K562 (cell line): ENCODE measurements around the gene ACOD1. TPM values are rescaled to one million over a fixed set of nuclear protein-coding genes. Genes with fewer than 3 reads are reported as not detected.

Experiments
- ATAC-seq: fragments of 200-7000 bp; cut with Tn5 transposase; 3 replicates; pipeline ENCODE4 v1.9.1; 2020; ENCODE audit warnings: moderate library complexity
- BruUV-seq: library from RNA; stranded (reverse); fragments of 400-500 nt; replicated peaks from 2 replicates; lab custom pipeline; 2021; lab: Mats Ljungman, UMichigan
- CTCF ChIA-PET: fragments of 300-600 bp; formaldehyde crosslinking; extraction: SDS; loops from one replicate; lab custom pipeline; 2021; ENCODE audit warnings: low intra/inter-chr PET ratio; lab: Yijun Ruan, JAX
- POLR2A ChIA-PET: fragments of 300-600, 350-650 bp; sonication (Branson Sonifier 250); formaldehyde crosslinking; extraction: SDS; loops from one replicate; lab custom pipeline; 2021; ENCODE audit warnings: antibody characterized with exemption, inconsistent platforms; lab: Yijun Ruan, JAX
- DNase-seq, 4 experiments: peaks; one replicate each; pipeline versions ENCODE4 v3.0.0 to v3.0.0-alpha.2; 2011 to 2018; ENCODE audit warnings: low spot score in 3 of 4, mixed read lengths in 3 of 4; ENCODE audit errors: extremely low read depth in 1 of 4
- FAIRE-seq: peaks from 2 replicates; lab custom pipeline; 2011; peaks lifted over from hg19 to GRCh38; lab: Jason Lieb, UNC
- H2AFZ ChIP-seq: 2 replicates; pipeline ENCODE4 v1.6.0; 2011; ENCODE audit warnings: low read depth, low read length, control low read depth, inconsistent platforms
- H3K27ac ChIP-seq: fragments of 200-600 bp; 3 replicates; pipeline ENCODE4 v1.8.0; 2011; ENCODE audit warnings: low read depth, mild to moderate bottlenecking, control low read depth, inconsistent platforms, low read length, moderate library complexity, mixed read lengths; ENCODE audit errors: extremely low read depth
- H3K27me3 ChIP-seq, 2 experiments: fragments of 300-600 bp in 1 of 2; 2 replicates in 1 of 2; 3 replicates in 1 of 2; pipeline versions ENCODE4 v1.6.0 to v1.8.0; 2011; ENCODE audit warnings: inconsistent platforms in 2 of 2, low read length in 2 of 2, mild to moderate bottlenecking in 1 of 2, mixed read lengths in 1 of 2, moderate library complexity in 1 of 2; ENCODE audit not compliant: control insufficient read depth in 2 of 2, insufficient read depth in 2 of 2
- H3K36me3 ChIP-seq: fragments of 300-600 bp; 3 replicates; pipeline ENCODE4 v1.8.0; 2011; ENCODE audit warnings: mild to moderate bottlenecking, low read length, inconsistent platforms; ENCODE audit not compliant: control insufficient read depth, insufficient read depth
- H3K4me1 ChIP-seq, 2 experiments: fragments of 200-600 bp in 1 of 2; replicated peaks in 1 of 2; 2 replicates in 1 of 2; 3 replicates in 1 of 2; pipeline versions ENCODE4 v1.5.1 to v1.8.0; 2011; ENCODE audit warnings: inconsistent platforms in 2 of 2, low read length in 2 of 2, mild to moderate bottlenecking in 1 of 2, mixed read lengths in 1 of 2, moderate library complexity in 1 of 2; ENCODE audit not compliant: control insufficient read depth in 2 of 2, insufficient read depth in 2 of 2
- H3K4me2 ChIP-seq: 2 replicates; pipeline ENCODE4 v1.6.1; 2011; ENCODE audit warnings: low read length, control low read depth, inconsistent platforms, mixed read lengths; ENCODE audit not compliant: insufficient read depth
- H3K4me3 ChIP-seq: fragments of 200-600 bp; sonication (generic), shearing (Covaris generic); 2 replicates; pipeline ENCODE4 v1.5.1; 2016; ENCODE audit warnings: control low read depth, inconsistent platforms
- H3K79me2 ChIP-seq: fragments of 200-600 bp; 3 replicates; pipeline ENCODE4 v1.8.0; 2011; ENCODE audit warnings: low read length, inconsistent platforms; ENCODE audit not compliant: control insufficient read depth, insufficient read depth
- H3K9ac ChIP-seq, 2 experiments: 2 replicates each; pipeline versions ENCODE4 v1.6.0 to v1.6.1; 2011; ENCODE audit warnings: low read depth in 2 of 2, low read length in 2 of 2, control low read depth in 1 of 2, inconsistent platforms in 1 of 2, mild to moderate bottlenecking in 1 of 2, mixed read lengths in 1 of 2; ENCODE audit not compliant: insufficient read depth in 1 of 2
- H3K9me1 ChIP-seq: one replicate; pipeline ENCODE4 v1.6.0; 2011; ENCODE audit warnings: inconsistent platforms, mild to moderate bottlenecking, low read length, moderate library complexity; ENCODE audit not compliant: control insufficient read depth, insufficient read depth
- H3K9me3 ChIP-seq: replicated peaks from 2 replicates; pipeline ENCODE4 v1.5.1; 2011; ENCODE audit warnings: low read depth, low read length, inconsistent platforms; ENCODE audit not compliant: control insufficient read depth, insufficient read depth
- H4K20me1 ChIP-seq: replicated peaks from 2 replicates; pipeline ENCODE4 v1.6.1; 2011; ENCODE audit warnings: low read length, inconsistent platforms, mixed read lengths; ENCODE audit not compliant: control insufficient read depth, insufficient read depth
- CBFA2T2 ChIP-seq: fragments of 450-650 bp; conservative IDR thresholded peaks from 2 replicates; pipeline ENCODE4 v1.6.1; 2017; ENCODE audit warnings: mild to moderate bottlenecking
- CEBPB ChIP-seq: fragments of 450-650 bp; IDR thresholded peaks from 2 replicates; pipeline ENCODE4 v1.6.1; 2016; ENCODE audit warnings: missing genetic modification characterization, missing compliant biosample characterization
- E2F6 ChIP-seq, 2 experiments: IDR thresholded peaks; 2 replicates each; pipeline ENCODE4 v1.6.1; 2011; ENCODE audit warnings: borderline replicate concordance in 1 of 2, control low read depth in 1 of 2, low read depth in 1 of 2, low read length in 1 of 2, mild to moderate bottlenecking in 1 of 2, mixed read lengths in 1 of 2, moderate library complexity in 1 of 2; ENCODE audit not compliant: insufficient read depth in 1 of 2, insufficient read length in 1 of 2, poor library complexity in 1 of 2, severe bottlenecking in 1 of 2; ENCODE audit errors: extremely low read depth in 1 of 2
- ETV5 ChIP-seq: sonication (generic); formaldehyde crosslinking; IDR thresholded peaks from 2 replicates; pipeline ENCODE4 v1.4.0; 2020; ENCODE audit warnings: low read depth, mild to moderate bottlenecking, missing genetic modification reagents
- HDAC3 ChIP-seq: fragments of 450-650 bp; IDR thresholded peaks from 2 replicates; pipeline ENCODE4 v1.6.1; 2018; ENCODE audit warnings: borderline replicate concordance, mild to moderate bottlenecking, moderate library complexity; ENCODE audit not compliant: partially characterized antibody
- HDGF ChIP-seq: fragments of 450-650 bp; IDR thresholded peaks from 2 replicates; pipeline ENCODE4 v1.6.1; 2016
- JUND ChIP-seq, 2 experiments: IDR thresholded peaks; 2 replicates in 1 of 2; 3 replicates in 1 of 2; pipeline ENCODE4 v1.6.1; 2011; ENCODE audit warnings: borderline replicate concordance in 2 of 2, low read depth in 2 of 2, low read length in 2 of 2, improper control_type of control experiment in 1 of 2, missing biosample characterization in 1 of 2, missing genetic modification characterization in 1 of 2, missing genetic modification reagents in 1 of 2
- KAT8 ChIP-seq: fragments of 450-650 bp; IDR thresholded peaks from 2 replicates; pipeline ENCODE4 v1.6.1; 2016; ENCODE audit warnings: low read depth, mild to moderate bottlenecking
- KDM1A ChIP-seq, 2 experiments: fragments of 450-650 bp; IDR thresholded peaks; 2 replicates each; pipeline ENCODE4 v1.6.1; 2016; ENCODE audit warnings: mild to moderate bottlenecking in 2 of 2
- NFE2 ChIP-seq: IDR thresholded peaks from 2 replicates; pipeline ENCODE4 v1.6.1; 2014; ENCODE audit warnings: antibody characterized with exemption, low read depth
- NR2F6 ChIP-seq: fragments of 450-650 bp; formaldehyde crosslinking; IDR thresholded peaks from 2 replicates; pipeline ENCODE4 v1.4.0; 2020; ENCODE audit warnings: mild to moderate bottlenecking
- NUFIP1 ChIP-seq: fragments of 450-650 bp; IDR thresholded peaks from 2 replicates; pipeline ENCODE4 v1.6.1; 2018; ENCODE audit not compliant: partially characterized antibody
- RAD51 ChIP-seq: fragments of 450-650 bp; IDR thresholded peaks from 2 replicates; pipeline ENCODE4 v1.7.1; 2016; ENCODE audit warnings: low read depth, mild to moderate bottlenecking, borderline replicate concordance
- SREBF2 ChIP-seq: sonication (generic); formaldehyde crosslinking; IDR thresholded peaks from 2 replicates; pipeline ENCODE4 v1.4.0; 2020; ENCODE audit warnings: mild to moderate bottlenecking, missing genetic modification reagents
- SRSF9 ChIP-seq: fragments of 200-400 bp; formaldehyde crosslinking; IDR thresholded peaks from 2 replicates; pipeline ENCODE4 v1.6.1; 2017; ENCODE audit warnings: low read depth, low read length, borderline replicate concordance
- ZNF263 ChIP-seq: sonication (generic); formaldehyde crosslinking; IDR thresholded peaks from 2 replicates; pipeline ENCODE4 v1.8.0; 2022; ENCODE audit warnings: mild to moderate bottlenecking, missing genetic modification reagents, borderline replicate concordance
- ZNF444 ChIP-seq: fragments of 250-450 bp; sonication (Bioruptor Pico); IDR thresholded peaks from 2 replicates; pipeline ENCODE4 v1.4.0; 2020; ENCODE audit warnings: mild to moderate bottlenecking, moderate library complexity
- ZNF740 ChIP-seq, 3 experiments: fragments of 200-800 bp in 1 of 3; sonication (Bioruptor generic) in 1 of 3; sonication (generic) in 1 of 3; formaldehyde crosslinking in 1 of 3; IDR thresholded peaks; 2 replicates each; pipeline versions ENCODE4 v1.6.1 to v1.8.0; 2016 to 2022; ENCODE audit warnings: mild to moderate bottlenecking in 2 of 3, missing compliant biosample characterization in 2 of 3, missing genetic modification characterization in 2 of 3, missing genetic modification reagents in 1 of 3
- WGBS: fragments of 100-300 bp; shearing (Covaris generic); methylation state at CpG from one replicate; pipeline ENCODE4 v1.1.6; 2016; ENCODE audit warnings: low coverage, mixed read lengths; ENCODE audit not compliant: insufficient coverage; ENCODE audit errors: missing lambda C conversion rate; 5-methylcytosine and 5-hydroxymethylcytosine counted together
- in situ Hi-C: fragments of 300-500 bp; cut with MboI; formaldehyde crosslinking; loops from 4 replicates; pipeline ENCODE4 v1.15.0; 2018; ENCODE audit warnings: inconsistent platforms, mixed read lengths
- intact Hi-C: fragments of 100-400 bp; cut with micrococcal nuclease; formaldehyde crosslinking; loops from 2 replicates; pipeline ENCODE4 v1.14.2; 2022
- polyA plus RNA-seq, 8 experiments: library from polyadenylated mRNA; depleted of rRNA in 4 of 8; stranded (reverse) in 5 of 8; unstranded in 3 of 8; fragments of >200 nt; fragmentation: Nextera tagmentation in 2 of 8; fragmentation: Illumina TruSeq in 1 of 8; extraction: Ambion mirVana in 2 of 8; extraction: Trizol in 1 of 8; gene quantifications; 2 replicates each; pipeline versions ENCODE4 v1.2.1 to v1.2.3, GENCODE V29; 2011 to 2014; ENCODE audit warnings: inconsistent platforms in 1 of 8, missing spikeins in 1 of 8
- total RNA-seq, 7 experiments: library from RNA; depleted of rRNA in 6 of 7; stranded (reverse); fragments of >200 nt in 6 of 7; fragmentation: Illumina TruSeq in 2 of 7; extraction: Trizol in 2 of 7; gene quantifications; 2 replicates each; pipeline versions ENCODE4 v1.2.1 to v1.2.3, GENCODE V29; 2011 to 2021; ENCODE audit warnings: low replicate concordance in 1 of 7

The ACOD1 gene
- total and polyA plus RNA-seq, 9 of the 15 experiments (the other 6 are each of a cell fraction or from before 2014, with no cell fraction given): not detected

GRCh38 chr13:76928456-76928855, 19.9 kb upstream of the ACOD1 start:
- no peaks in the 10 kb centered on the region for H3K9me3 ChIP-seq
- WGBS: 22% methylated on average over 3 of the region's 3 CpGs
- intact Hi-C loops: no loop called here
- H3K9me1 ChIP-seq: no peaks in the 10 kb centered on the region
- POLR2A ChIA-PET: no interaction called here
- H3K27me3 ChIP-seq: no peaks in the 10 kb centered on the region
- no peak for ATAC-seq
- H2AFZ ChIP-seq: no peak overlapping the region
- no peaks in the 10 kb centered on the region for H3K36me3 ChIP-seq
- H3K9ac ChIP-seq: no peak overlapping the region
- H3K4me3 ChIP-seq: no peak overlapping the region
- no peaks in the 10 kb centered on the region for H4K20me1 ChIP-seq
- no peak for FAIRE-seq
- in situ Hi-C loops: no loop called here
- no peak for DNase-seq
- no peak overlapping the region for H3K4me2 ChIP-seq
- no TSS peak for BruUV-seq
- H3K27ac ChIP-seq: no peak overlapping the region
- H3K79me2 ChIP-seq: no peaks in the 10 kb centered on the region
- H3K4me1 ChIP-seq: no peaks in the 10 kb centered on the region
- CTCF ChIA-PET: no interaction called here
- TF ChIP-seq JUND (IDR thresholded peaks at IDR 0.05; ENCODE audit: borderline replicate concordance, low read depth, low read length) (no peak), JUND (tag; IDR thresholded peaks at IDR 0.05; ENCODE audit: borderline replicate concordance, low read depth, low read length) (no peak), KDM1A (IDR thresholded peaks at IDR 0.05) (no peak), NFE2 (no peak), HDGF (no peak), NR2F6 (CRISPR knock-in tag) (no peak), KAT8 (no peak), SRSF9 (no peak), ZNF444 (CRISPR knock-in tag) (no peak), E2F6 (IDR thresholded peaks at IDR 0.05; ENCODE audit: borderline replicate concordance in 1 of 2, extremely low read depth in 1 of 2, insufficient read depth in 1 of 2, insufficient read length in 1 of 2, low read depth in 1 of 2, low read length in 1 of 2, poor library complexity in 1 of 2, severe bottlenecking in 1 of 2) (no peak), ETV5 (CRISPR knock-in tag) (no peak), RAD51 (no peak), ZNF263 (CRISPR knock-in tag) (no peak), SREBF2 (no peak), NUFIP1 (no peak), HDAC3 (no peak), CEBPB (no peak), CBFA2T2 (no peak), ZNF740 (CRISPR knock-in tag; IDR thresholded peaks at IDR 0.05) (no peak), ZNF740 (tag; IDR thresholded peaks at IDR 0.05) (no peak)
